ENCODE results near the gene MPG. TPM values are rescaled to one million over a fixed set of nuclear protein-coding genes. Genes with fewer than 3 reads are reported as not detected.
A peak's percentile ranks its signal among the peaks of the same experiment; 100 is the strongest.

Gene MPG
- total RNA-seq, 2 experiments from 2014 or later: 47.2 to 52.6 TPM

DNA sequence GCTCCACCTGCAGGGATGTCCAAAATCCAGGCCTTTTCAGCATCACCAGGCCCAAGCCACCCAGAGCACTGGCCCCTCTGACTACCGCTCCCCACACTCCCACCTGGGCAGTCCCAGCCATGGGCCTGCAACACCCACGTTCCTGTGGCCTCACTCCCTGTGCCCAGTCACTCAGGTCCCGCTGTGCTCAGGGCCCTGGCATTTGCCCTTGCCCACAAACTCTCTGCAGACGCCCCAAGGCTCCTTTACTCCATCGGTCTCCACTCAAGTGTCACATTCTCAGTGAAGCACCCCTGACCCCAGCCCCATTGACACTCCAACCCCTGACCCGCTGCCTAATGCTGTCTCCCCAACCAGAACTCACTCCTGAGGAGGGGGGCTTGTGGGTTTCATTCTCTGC, 23.6 kb downstream of the MPG start:
- peaks cover 7% of the 10 kb centered on the region for H3K4me1 Mint-ChIP-seq
- no peak for DNase-seq
- no peak overlapping the region for H3K4me3 Mint-ChIP-seq
- POLR2A ChIA-PET: no interaction called here
- no peak overlapping the region for H3K27ac Mint-ChIP-seq
- no peaks in the 10 kb centered on the region for H3K36me3 Mint-ChIP-seq (ENCODE audit: low read depth)
- no peaks in the 10 kb centered on the region for H3K9me3 Mint-ChIP-seq
- no peaks in the 10 kb centered on the region for H3K27me3 Mint-ChIP-seq
- CTCF ChIA-PET: interaction anchor here (0.8 to 1.0 kb wide), 2 partner anchors 16 to 36 kb away, joined by 3 read pairs; no protein-coding TSS in a partner anchor

GRCh38 chr16:102060-102855, 24.2 kb downstream of the MPG start:
- peaks cover 4% of the 10 kb centered on the region for H3K4me1 Mint-ChIP-seq
- no peaks in the 10 kb centered on the region for H3K27me3 Mint-ChIP-seq
- peak overlapping the region; percentile 58 for H3K27ac Mint-ChIP-seq
- H3K36me3 Mint-ChIP-seq (ENCODE audit: low read depth): no peaks in the 10 kb centered on the region
- ChIA-PET CTCF (interaction anchor here (0.8 to 1.0 kb wide), 2 partner anchors 15 to 37 kb away, joined by 3 read pairs; no protein-coding TSS in a partner anchor), POLR2A (no interaction called here)
- H3K4me3 Mint-ChIP-seq: no peak overlapping the region
- no peak for DNase-seq
- no peaks in the 10 kb centered on the region for H3K9me3 Mint-ChIP-seq

DNA sequence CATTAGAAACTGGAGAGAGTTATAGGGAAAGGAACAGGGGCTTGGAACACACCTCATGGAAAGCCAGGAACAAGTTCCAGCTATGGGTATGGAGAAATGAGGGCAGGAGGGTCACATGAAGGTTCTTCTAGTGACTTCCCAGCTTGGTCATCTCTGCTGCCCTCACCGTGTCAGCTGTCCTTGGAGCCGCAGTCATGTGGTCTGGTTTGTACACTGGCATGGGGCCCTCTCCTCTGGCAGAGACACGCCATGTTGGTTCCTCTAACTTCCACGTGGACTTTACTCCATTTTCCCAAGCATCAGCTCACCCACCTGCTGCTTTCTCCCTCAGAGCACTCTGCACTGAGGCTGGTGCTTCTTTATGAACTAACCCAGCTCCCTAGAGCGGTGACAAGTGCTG, 26.3 kb downstream of the MPG start:
- peaks cover 2% of the 10 kb centered on the region for H3K4me1 Mint-ChIP-seq
- no peak for DNase-seq
- no peaks in the 10 kb centered on the region for H3K36me3 Mint-ChIP-seq (ENCODE audit: low read depth)
- H3K27ac Mint-ChIP-seq: no peak overlapping the region
- H3K27me3 Mint-ChIP-seq: no peaks in the 10 kb centered on the region
- H3K9me3 Mint-ChIP-seq: no peaks in the 10 kb centered on the region
- ChIA-PET CTCF (interaction anchor here (0.6 to 1.4 kb wide), 5 partner anchors 12 to 232 kb away, joined by 3 to 6 read pairs (median 3); no protein-coding TSS in a partner anchor), POLR2A (no interaction called here)
- no peak overlapping the region for H3K4me3 Mint-ChIP-seq

- Mint-ChIP-seq H3K36me3 (ENCODE audit: low read depth) (peaks cover 5% of the 10 kb centered on the region), H3K27ac (no peak overlapping the region), H3K4me3 (no peak overlapping the region), H3K4me1 (peaks cover 2% of the 10 kb centered on the region), H3K27me3 (no peaks in the 10 kb centered on the region), H3K9me3 (no peaks in the 10 kb centered on the region)
- POLR2A ChIA-PET: no interaction called here
- DNase-seq: no peak
- CTCF ChIA-PET: interaction anchor here (1.4 kb wide), 1 partner anchor 37 kb away, joined by 3 read pairs; no protein-coding TSS in a partner anchor
Observed at GRCh38 chr16:104928-105327, 26.9 kb downstream of the MPG start.

DNA sequence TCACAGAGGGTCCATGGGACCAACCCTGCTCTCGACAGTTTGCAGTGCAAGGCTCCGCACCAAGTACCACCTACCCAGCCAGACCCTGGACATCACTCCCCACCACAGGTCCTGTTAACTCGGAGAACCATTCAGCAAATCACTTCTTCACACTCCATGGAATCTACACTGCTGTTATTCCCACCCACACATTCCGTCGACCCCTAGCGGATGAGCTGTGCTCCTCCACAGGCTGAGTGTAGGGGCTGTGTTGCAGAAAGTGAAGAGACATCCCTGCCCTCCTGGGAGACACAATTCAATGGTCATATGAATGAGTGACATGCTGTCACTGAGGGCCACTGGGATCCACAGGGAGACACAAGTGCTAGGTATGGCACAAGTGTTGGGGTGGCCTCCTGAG, 27.5 kb downstream of the MPG start:
- peaks cover 8% of the 10 kb centered on the region for H3K36me3 Mint-ChIP-seq (ENCODE audit: low read depth)
- H3K4me1 Mint-ChIP-seq: peaks cover 2% of the 10 kb centered on the region
- H3K4me3 Mint-ChIP-seq: no peak overlapping the region
- H3K27ac Mint-ChIP-seq: no peak overlapping the region
- no peaks in the 10 kb centered on the region for H3K27me3 Mint-ChIP-seq
- ChIA-PET POLR2A (no interaction called here), CTCF (interaction anchor here (0.7 to 2.2 kb wide), 4 partner anchors 11 to 257 kb away, joined by 3 to 12 read pairs (median 8); partner anchors contain the start of gene MPG)
- no peak for DNase-seq
- no peaks in the 10 kb centered on the region for H3K9me3 Mint-ChIP-seq

- H3K4me3 Mint-ChIP-seq: no peak overlapping the region
- peaks cover 2% of the 10 kb centered on the region for H3K4me1 Mint-ChIP-seq
- no peak overlapping the region for H3K27ac Mint-ChIP-seq
- DNase-seq: peak; percentile 69
- ChIA-PET CTCF (interaction anchor here (0.6 to 2.2 kb wide), 26 partner anchors 10 to 264 kb away, joined by 3 to 23 read pairs (median 5); partner anchors contain the start of genes LUC7L, MPG, MRPL28 and POLR3K), POLR2A (no interaction called here)
- H3K36me3 Mint-ChIP-seq (ENCODE audit: low read depth): peaks cover 9% of the 10 kb centered on the region
- no peaks in the 10 kb centered on the region for H3K27me3 Mint-ChIP-seq
- H3K9me3 Mint-ChIP-seq: no peaks in the 10 kb centered on the region
Observed at GRCh38 chr16:106623-107324, 28.7 kb downstream of the MPG start.

DNA sequence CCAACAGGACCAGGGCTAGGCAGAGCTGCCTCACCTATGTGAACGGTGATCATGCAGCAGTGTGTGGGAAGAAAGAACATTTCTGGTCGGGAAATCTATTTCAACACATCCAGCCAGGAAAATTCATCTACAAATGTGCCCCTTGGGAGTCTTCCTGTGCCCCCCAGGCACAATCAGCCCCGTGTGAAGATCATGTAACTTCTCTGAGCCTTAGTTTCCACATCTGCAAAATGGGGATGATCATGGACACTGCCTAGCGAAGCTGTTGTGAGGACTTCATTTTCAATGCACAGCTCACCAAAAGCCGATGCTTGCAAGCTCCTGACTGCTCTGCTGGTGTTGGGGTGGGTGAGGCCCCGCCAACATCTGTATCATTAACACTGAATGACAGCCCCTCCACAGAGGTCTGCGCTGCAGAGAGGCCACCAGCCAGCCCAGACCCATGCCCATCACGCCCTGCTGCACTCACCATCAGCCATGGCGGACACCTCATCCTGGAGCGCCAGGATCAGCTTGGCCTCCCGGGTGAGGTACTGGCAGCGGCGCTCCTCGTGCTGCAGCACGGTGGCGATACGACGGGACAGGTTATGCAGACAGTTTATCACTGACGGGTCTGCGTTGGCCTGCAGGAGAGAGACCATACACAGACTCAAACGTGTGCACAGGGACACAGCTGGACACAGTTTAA, 34.3 kb downstream of the MPG start:
- no peak for DNase-seq
- ChIA-PET POLR2A (no interaction called here), CTCF (interaction anchor here (0.6 kb wide), 1 partner anchor 25 kb away, joined by 3 read pairs; no protein-coding TSS in a partner anchor)
- Mint-ChIP-seq H3K36me3 (ENCODE audit: low read depth) (peaks cover 23% of the 10 kb centered on the region), H3K9me3 (no peaks in the 10 kb centered on the region), H3K27ac (no peak overlapping the region), H3K27me3 (no peaks in the 10 kb centered on the region), H3K4me1 (peaks cover 6% of the 10 kb centered on the region), H3K4me3 (no peak overlapping the region)

GRCh38 chr16:114327-114726, 36.3 kb downstream of the MPG start:
- peaks cover 23% of the 10 kb centered on the region for H3K36me3 Mint-ChIP-seq (ENCODE audit: low read depth)
- H3K4me3 Mint-ChIP-seq: no peak overlapping the region
- peaks cover 6% of the 10 kb centered on the region for H3K4me1 Mint-ChIP-seq
- ChIA-PET POLR2A (no interaction called here), CTCF (no interaction called here)
- H3K9me3 Mint-ChIP-seq: no peaks in the 10 kb centered on the region
- H3K27me3 Mint-ChIP-seq: no peaks in the 10 kb centered on the region
- DNase-seq: no peak
- H3K27ac Mint-ChIP-seq: no peak overlapping the region

DNA sequence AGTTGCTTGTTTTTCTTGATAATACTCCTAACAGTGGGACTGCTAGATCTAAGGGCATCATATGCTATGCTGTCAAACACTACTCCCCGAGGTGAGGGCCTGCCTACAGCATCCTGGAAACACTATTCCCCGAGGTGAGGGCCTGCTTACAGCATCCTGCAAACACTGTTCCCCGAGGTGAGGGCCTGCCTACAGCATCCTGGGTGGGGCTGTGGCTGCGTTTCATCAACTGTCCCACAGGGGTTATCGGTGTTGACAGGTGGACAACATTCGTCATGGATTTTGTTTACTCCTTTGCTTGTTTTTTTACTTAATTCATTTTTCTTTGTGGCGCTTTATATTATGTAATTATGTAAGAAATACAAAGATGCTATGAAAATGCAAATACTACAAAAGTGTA, 38.0 kb downstream of the MPG start:
- CTCF ChIA-PET: interaction anchor here (0.6 to 1.9 kb wide), 3 partner anchors 9 to 66 kb away, joined by 3 to 8 read pairs (median 5); no protein-coding TSS in a partner anchor
- POLR2A ChIA-PET: no interaction called here

GRCh38 chr16:117379-118365, 39.6 kb downstream of the MPG start:
- POLR2A ChIA-PET: no interaction called here
- peak; percentile 74 for DNase-seq
- no peak overlapping the region for H3K27ac Mint-ChIP-seq
- no peaks in the 10 kb centered on the region for H3K9me3 Mint-ChIP-seq
- H3K36me3 Mint-ChIP-seq (ENCODE audit: low read depth): peaks cover 12% of the 10 kb centered on the region
- CTCF ChIA-PET: interaction anchor here (0.6 to 2.4 kb wide), 10 partner anchors 11 to 336 kb away, joined by 3 to 10 read pairs (median 4); no protein-coding TSS in a partner anchor
- H3K4me1 Mint-ChIP-seq: peaks cover 6% of the 10 kb centered on the region
- no peak overlapping the region for H3K4me3 Mint-ChIP-seq
- H3K27me3 Mint-ChIP-seq: no peaks in the 10 kb centered on the region

More for the DNA sequence above, 38.0 kb downstream of the MPG start:
- Mint-ChIP-seq H3K27me3 (no peaks in the 10 kb centered on the region), H3K27ac (no peak overlapping the region), H3K4me3 (no peak overlapping the region), H3K9me3 (no peaks in the 10 kb centered on the region), H3K36me3 (ENCODE audit: low read depth) (peaks cover 15% of the 10 kb centered on the region), H3K4me1 (peaks cover 6% of the 10 kb centered on the region)
- no peak for DNase-seq

- peaks cover 10% of the 10 kb centered on the region for H3K36me3 Mint-ChIP-seq (ENCODE audit: low read depth)
- H3K9me3 Mint-ChIP-seq: no peaks in the 10 kb centered on the region
- no peak overlapping the region for H3K27ac Mint-ChIP-seq
- no peak overlapping the region for H3K4me3 Mint-ChIP-seq
- CTCF ChIA-PET: interaction anchor here (0.6 to 2.4 kb wide), 4 partner anchors 14 to 243 kb away, joined by 3 to 10 read pairs (median 4); no protein-coding TSS in a partner anchor
- DNase-seq: no peak
- H3K27me3 Mint-ChIP-seq: no peaks in the 10 kb centered on the region
- peaks cover under 1% of the 10 kb centered on the region for H3K4me1 Mint-ChIP-seq
- POLR2A ChIA-PET: no interaction called here
Observed at GRCh38 chr16:118857-119256, 40.8 kb downstream of the MPG start.

DNA sequence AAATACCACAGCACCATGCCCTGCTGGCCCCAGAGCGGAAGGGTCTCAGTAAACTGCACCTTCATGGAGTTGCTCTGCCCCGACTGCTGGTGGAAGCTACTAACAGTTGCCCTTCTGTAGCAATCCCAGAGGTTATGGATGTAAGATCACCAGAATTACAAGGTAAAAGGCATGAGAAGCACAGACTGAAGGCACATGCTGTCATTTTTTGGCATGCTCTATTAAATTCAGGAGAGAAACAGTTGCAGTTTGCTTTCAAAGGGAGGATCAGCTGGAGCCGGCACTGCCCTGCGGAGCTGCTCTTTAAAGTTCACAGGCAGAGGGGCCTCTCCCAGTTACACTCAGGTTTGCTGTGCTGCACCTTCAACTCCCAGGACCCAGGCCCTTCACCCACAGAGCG, 41.3 kb downstream of the MPG start:
- Mint-ChIP-seq H3K27me3 (no peaks in the 10 kb centered on the region), H3K9me3 (no peaks in the 10 kb centered on the region), H3K4me3 (no peak overlapping the region), H3K36me3 (ENCODE audit: low read depth) (peaks cover 12% of the 10 kb centered on the region), H3K4me1 (no peaks in the 10 kb centered on the region), H3K27ac (no peak overlapping the region)
- DNase-seq: no peak
- CTCF ChIA-PET: interaction anchor here (0.6 to 1.4 kb wide), 2 partner anchors 14 to 223 kb away, joined by 3 read pairs; no protein-coding TSS in a partner anchor
- POLR2A ChIA-PET: no interaction called here

All from activated CD4-positive, alpha-beta T cell treated with anti-CD3 and anti-CD28 coated beads, Interleukin-2, amount 10 ng/mL, durations not matched to agents 7 days and 5 days (primary cell).